ENCODE data around the gene TOM1L2.
A peak's percentile ranks its signal among the peaks of the same experiment; 100 is the strongest.
"Not testable (repeated sequence)": the region's sequence is repeated elsewhere in the genome, so short reads cannot be mapped to it uniquely, and the experiment has no call there.

The TOM1L2 gene

DNA sequence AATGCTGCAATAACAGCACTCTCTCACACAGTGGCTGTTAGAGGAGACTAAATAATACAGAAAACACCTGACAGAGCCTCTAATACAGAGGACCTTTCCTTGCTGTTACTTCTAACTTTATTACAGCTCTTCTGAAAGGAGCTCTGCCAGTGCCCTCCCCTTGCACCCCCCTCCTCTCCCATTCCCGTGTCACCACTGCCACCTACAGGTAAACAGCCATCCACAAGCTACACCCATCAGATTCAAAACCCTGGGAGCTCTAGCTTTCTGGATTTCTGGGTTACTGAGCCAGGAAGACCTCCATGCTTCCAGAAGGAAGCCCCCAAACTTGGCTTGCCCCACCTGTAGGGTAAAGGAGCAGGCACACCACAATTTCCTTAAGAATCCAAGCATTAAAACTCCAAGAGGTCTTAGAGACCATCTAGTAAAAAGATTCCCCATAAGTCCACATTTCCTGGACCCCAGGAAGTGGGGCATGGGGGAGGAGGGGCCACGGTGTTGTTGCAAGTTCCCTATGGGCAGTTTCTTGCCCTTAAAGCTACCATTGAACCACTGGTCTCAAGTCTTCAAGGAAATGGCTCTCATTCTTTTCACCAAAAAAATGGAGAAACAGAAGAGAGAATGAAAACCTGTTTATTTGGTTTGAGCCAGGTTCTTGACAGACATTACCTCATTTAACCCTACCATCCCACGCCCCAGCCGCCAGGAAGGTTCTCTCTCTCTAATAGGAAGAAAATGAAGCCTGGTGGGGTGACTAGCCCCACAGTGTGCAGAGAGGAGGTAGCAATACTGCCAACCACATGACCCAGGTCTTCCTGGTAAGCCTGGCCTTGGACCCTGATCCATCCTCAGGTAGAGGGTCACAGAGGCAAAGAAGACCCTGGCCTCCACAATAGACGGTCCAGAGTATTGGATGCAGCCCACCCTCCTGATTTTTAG is 52.8 kb downstream of the TOM1L2 start:
- peak; percentile 59 for DNase-seq

DNA sequence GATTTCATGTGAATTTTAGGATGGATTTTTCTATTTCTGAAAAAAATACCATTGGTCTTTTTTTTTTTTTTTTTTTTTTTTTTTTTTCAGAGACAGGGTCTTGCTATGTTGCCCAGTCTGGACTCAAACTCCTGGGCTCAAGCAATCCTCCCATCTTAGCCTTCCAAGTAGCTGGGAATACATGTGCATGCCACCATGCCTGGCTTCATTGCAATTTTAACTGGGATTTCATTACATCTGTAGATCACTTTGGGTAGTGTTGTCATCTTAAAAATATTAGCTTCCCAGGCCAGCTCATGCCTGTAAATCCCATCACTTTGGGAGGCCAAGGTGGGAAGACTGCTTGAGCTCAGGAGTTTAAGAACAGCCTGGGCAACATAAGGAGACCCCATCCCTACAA is 54.8 kb downstream of the TOM1L2 start:
- no peak for DNase-seq

DNA sequence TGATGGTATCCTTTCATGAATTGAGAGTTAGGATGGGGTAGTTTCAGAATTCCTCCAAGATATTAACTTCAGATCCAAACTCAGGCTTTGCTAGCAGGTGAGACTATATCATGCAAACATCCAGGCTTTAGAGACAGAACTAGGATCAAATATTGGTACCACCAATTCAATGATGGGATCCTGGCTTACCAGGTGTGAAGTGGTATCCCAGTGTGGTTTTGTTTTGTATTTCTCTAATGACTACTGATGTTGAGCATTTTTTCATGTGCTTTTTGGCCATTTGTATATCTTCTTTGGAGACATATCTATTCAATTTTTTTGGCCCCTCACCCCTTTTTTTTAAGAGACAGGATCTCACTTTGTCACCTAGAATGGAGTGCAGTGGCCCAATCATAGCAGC is 57.0 kb downstream of the TOM1L2 start:
- DNase-seq, result no peak

DNA sequence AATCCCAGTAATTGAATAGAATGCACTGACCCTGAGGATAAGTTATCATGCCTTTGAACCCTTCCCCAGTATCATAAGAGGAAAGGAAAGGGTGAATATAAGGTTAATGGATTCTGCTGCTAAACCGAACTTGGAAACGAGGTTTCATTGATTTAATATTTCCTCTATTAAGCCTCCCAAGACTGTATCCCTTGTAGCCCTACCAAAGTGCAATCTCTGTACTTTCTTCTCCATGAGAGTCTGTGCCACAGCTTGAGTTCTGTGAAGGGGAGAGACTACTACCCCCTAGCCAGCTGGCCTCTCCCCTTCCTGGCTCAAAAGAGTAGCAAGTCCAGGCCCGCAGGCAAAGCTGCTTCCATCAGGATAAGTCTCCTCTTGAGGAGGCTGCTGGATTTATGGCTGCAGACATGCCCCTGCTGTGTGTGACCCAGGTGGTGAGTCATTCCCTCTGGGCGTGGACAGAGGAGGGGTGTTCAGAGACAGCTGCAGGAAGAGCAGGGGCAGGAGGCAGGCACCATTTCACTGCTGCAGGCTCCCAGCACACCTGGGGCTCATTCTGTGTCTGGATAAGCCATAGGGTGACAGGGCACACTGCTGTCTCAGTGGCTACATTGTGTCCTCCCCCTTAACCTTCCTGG is 58.4 kb downstream of the TOM1L2 start:
- peak; percentile 75 for DNase-seq

DNA sequence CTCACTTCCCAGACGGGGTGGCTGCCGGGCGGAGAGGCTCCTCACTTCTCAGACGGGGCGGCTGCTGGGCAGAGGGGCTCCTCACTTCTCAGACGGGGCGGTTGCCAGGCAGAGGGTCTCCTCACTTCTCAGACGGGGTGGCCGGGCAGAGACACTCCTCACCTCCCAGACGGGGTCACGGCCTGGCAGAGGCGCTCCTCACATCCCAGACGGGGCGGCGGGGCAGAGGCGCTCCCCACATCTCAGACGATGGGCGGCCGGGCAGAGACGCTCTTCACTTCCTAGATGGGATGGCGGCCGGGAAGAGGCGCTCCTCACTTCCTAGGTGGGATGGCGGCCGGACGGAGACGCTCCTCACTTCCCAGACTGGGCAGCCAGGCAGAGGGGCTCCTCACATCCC is 59.9 kb downstream of the TOM1L2 start:
- not testable (repeated sequence) for DNase-seq

DNA sequence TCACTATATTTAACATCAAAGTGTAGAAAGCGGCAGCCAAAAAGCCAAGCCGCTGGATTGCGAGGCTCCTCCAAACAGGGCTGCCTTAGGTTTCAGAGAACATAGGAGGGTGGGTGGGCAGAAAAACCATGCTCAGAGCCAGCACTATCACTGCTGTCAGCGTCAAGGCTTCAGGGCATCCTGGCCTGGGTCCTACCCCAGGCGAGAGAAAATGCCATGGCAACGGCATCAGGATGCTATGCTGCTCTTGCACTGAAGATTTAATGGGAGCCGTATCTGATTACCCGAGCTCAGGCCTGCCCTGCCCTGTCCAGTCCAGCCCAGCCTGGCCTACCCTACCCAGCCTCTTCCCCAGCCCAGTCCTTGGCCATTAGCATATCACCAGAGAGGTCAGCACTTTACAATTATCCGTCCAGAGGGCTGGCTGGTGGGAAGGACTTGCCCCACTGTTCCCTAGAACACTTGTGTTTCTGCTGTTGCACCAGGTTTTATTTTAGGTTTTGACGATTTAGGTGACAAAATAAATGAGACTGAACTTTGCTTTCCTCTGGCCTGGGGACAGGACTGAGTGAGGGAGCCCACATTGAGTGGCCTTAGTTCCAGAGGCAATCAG is 61.1 kb downstream of the TOM1L2 start:
- no peak for DNase-seq

DNA sequence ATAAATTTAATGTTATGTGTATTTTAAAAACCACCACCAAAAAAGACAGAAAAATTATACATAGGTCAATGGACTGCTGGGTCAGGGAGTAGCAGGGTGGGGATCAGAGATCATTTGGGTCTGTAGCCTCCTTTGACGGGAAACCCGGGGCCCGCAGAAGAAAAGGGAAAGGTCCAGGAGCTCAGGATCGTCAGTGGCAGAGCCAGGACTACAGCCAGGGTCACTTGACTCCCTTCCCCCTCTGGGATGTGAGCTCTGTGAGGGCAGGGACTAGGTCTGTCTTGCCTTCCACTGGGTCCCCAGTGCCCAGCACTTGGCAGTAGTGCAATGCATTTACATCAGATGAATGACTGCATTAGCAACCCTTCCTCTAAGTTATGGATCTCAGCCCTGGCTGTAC is 62.1 kb downstream of the TOM1L2 start:
- DNase-seq, result no peak

DNA sequence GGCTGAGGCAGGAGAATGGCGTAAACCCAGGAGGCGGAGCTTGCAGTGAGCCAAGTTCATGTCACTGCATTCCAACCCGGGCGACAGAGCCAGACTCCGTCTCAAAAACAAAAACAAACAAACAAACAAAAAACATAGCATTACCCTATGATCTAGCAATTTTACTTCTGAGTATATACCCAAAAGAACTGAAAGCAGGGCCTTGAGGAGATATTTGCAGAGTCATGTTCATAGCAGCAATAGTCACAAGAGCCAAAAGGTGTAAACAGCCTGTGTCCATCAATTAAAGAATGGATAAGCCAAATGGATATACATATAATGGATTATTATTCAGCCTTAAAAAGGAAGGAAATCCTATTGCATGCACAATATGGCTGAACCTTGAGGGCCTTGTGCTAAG is 63.1 kb downstream of the TOM1L2 start:
- no peak for DNase-seq

DNA sequence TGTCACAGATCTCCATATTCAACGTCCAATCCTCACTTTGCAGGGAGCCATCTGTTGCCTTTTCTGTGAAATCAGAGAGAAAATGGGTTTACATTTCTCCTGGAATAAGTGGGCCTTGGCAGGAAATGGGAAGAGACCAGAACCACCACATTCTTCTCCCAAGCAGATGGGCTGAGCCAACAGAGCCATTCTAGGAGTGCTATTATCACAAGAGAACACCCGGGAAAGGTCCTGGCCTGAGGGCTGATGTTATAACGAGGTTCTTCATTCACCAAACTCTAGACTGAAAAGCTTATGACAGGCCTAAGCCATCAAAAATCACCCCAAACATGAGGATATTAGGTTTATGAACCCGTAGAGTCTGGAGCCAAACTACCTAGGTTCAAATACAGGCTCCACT is 64.7 kb downstream of the TOM1L2 start:
- no peak for DNase-seq

DNA sequence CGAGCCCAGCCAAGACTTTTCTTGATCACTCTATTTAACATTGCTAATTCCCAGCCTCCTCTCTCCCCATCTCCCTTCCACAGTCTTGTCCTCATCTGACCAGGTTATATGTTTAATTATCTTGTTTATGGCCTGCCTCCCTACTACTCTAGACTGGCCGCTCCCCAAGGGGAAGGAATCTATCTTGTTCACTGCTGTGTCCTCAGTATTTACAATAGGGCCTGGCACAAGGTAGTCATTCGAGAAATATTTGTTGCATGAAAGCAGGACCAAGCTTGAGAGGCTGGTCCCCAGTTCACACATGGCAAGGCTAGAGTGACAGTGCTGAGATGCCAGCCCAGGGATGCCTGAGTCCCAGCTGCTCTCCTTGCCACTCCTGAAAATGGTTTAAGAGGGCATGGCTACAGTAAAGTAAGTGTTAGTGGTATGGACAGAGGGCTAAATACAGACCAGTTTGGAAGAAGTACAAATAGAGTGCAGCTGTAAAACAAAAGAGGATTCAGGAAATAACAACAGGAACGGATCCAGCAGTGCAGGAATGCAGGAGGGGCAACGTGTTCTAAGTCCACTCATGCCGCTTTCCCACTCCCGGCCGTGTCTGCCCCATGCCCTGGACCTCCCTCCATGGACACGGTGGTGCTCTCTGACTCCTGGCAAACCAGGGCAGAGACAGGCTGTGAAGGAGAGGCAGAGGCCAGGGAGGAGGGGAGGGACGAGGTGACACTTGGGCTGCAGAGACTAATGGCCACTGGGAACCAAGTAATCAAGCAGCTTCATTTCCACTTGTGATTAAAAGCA is 65.6 kb downstream of the TOM1L2 start:
- no peak for DNase-seq

DNA sequence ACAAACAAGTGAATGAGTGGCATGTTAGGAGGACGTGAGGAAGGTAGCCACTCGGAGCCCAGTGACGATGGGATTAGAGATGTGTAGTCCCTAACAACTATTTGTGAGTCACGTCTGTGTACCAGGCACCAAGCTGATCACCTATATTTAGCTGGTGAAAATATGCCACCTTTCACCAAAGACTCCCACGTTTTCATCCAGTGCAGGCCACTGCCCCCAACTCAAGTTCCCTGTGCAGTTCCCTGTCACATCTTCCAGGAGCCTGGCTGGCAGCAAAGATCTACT is 67.2 kb downstream of the TOM1L2 start:
- DNase-seq, result no peak

DNA sequence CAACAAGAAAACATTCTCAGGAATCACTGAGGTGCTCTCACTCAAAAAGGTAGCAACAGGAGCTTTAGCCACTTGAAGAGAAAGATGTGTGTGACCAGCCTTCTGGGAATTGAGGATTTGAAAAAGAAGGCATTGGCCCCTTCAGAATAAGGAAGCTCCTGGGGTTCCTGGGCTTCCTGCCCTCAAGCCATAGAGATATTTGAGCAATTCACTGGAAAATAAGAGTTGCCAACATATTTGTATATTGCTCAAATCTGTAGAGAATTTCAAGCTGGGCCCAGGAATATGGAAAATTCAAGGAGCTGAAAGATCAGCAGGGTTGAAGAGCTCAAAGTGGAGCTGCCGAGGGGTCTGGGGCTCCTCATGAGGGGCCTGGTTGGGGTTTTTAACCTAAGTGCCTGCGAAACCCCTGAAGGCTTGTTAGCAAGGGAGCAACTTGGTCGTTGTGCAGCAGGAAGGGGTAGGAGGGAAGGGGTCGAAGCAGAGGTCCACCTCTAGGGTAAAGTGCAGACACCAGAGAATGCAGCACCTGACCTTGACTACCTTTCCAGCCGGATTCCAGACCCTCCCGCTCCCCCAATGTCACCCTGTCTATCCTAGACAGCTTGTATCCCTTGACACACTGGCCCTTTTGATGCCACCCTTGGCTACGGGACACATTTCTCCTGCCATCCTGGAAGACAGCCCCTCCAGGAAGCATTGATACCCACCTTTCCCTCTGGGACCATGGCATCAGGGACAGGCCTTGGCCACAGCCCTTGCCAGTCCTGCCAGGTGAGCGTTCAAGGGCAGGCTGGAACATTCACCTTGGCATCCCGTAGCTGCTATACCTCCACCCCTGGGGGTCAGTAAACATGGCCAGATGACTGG is 67.8 kb downstream of the TOM1L2 start:
- no peak for DNase-seq

DNA sequence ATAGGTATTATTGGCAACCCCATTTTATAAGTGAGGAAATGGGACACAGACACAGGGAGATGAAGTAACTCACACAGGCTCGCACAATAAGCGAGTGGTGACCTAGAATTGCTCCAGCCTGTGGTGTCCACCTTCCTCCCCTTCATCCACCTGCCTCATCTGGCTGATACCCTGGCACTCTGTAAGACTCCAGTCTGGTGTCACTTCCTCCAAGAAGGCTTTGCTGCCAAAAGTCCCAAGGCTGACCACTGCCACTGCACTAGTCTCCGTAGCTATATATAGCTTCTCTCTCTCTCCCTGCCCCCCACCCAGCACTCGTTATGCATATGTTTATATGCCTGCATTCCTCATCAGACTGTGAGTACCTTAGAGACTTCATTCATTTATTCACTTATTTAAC is 69.3 kb downstream of the TOM1L2 start:
- DNase-seq, result no peak

DNA sequence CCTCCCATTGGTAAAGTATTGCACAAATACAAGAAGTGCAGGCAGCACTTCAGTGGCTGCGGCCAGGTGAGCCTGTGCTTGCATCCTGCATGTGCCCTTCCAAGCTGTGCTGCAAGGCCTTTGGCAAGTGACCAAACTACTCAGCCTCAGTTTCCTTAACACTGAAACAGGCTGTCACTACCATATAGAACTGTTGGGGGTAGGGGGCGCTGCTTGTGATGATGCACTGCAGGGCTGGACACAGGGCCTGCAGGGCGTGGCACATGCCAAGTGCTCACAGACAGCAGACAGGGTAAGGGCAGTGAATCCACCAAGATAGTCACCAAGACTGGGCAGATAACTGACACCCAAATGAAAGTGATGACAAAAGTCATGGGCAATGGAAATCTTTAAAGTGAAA is 69.8 kb downstream of the TOM1L2 start:
- no peak for DNase-seq

DNA sequence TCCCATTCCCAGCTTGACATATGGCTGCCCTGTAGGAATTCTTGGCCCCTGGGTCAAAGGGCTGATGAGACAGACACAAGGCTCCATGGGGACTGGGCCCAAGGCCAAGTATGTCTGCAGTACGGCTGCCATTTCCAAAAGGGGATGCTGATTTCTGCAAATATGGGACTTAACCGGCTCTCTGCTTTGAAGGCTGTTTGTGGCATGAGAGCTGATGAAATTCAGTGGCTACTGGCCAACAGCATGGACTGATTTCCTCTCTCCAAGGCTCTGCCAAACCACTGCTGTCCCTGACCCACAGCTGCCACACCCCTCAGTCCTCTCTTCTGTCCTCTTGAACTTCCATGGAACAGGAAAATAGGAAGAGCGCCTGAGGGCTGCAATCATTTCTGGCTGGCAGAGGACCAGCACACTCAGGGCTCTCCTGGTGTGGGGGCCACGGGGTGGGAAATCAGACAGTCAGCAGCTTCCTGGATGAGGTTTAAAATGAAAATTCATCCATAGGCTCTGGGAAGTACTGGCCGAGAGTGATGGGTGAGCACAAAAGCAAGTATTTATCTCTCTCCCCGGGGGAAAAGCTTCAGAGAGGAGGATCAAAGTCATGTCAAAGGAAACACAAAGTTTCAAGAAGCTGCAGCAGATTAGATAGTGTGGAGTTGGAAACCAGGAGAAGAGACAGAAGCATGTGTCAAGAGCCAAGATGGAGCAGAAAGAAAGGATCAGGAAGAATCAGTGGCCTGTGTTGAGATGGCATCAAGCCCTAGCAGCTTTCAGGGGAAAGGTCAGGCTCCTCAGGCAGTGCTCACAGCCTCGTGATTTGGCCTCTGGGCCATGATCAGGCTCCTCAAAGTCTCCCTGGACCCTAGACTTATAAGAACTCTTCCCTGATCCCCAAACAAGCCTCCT is 71.3 kb downstream of the TOM1L2 start:
- DNase-seq, result no peak

DNA sequence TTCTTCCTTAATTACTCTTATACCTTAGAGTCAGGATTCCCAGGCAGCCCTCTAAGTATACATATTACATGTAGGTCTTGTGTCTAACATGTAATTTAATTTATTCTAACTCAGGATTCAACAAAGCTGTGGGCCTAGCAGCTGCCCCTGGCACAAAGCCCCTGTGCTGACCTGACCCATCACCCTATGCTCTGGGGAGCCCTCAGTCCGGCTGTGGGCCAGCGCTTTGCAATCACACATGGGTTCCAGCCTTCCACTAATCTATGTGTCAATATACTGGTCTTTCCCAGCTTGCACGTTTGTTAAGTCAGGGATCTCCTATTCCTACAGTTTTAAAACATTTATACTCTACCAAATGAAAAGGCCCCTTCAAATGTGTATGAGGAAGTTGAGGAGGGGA is 72.7 kb downstream of the TOM1L2 start:
- DNase-seq, result no peak

DNA sequence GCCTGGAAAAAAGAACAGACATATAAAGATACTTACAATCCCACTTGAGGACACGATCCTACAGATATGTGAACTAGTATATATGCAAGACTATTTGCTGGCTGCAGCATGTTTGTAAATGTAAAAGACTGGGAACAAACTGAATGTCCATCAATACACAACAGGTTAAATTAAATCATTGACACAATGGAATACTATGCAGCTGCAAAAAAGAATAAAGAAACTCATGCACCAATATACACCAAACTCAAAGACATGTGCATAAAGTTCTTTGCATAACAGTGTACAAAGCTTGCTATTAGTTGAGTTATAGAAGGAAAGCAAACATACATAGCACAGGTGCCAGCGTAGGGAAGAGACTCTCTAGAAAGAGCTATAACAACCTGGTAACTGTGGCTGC is 73.5 kb downstream of the TOM1L2 start:
- no peak for DNase-seq

DNA sequence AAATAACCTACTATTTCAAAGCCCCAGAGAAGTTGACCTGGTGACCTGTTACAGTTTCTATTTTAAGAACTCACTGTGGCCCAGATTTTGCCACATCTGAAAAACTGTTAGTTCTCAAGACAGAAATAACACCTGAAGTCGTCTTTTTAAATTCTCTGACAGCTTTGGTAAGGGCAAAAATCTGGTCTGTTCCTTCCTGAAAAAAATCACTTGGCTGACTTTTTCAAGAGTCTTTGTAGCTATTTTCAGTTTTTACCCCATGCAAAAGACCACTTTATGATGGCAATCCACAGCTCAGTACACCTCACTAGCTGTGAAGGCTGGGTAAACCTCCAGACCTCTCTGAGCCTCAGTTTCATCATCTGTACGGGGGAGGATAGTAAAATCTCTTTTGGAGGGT is 74.8 kb downstream of the TOM1L2 start:
- no peak for DNase-seq

DNA sequence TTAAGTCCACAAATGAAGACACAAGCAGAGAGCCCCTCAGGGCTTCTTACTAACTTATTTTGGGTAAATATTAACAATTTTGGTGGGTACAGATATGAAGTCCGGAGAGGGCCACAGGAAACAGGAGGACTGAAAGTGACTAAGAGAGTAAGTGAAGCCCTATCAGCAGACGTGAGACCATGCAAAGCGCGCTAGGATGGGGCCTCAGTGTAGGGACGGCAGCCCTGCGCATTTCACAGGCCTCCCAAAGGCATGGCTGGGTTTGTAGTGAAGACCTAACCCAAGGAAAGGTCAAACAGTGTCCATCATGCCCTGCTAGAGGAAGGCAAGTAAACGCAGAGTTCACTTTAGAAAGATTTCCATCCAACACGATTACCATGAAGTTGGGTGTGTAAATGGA is 75.5 kb downstream of the TOM1L2 start:
- DNase-seq, result no peak

DNA sequence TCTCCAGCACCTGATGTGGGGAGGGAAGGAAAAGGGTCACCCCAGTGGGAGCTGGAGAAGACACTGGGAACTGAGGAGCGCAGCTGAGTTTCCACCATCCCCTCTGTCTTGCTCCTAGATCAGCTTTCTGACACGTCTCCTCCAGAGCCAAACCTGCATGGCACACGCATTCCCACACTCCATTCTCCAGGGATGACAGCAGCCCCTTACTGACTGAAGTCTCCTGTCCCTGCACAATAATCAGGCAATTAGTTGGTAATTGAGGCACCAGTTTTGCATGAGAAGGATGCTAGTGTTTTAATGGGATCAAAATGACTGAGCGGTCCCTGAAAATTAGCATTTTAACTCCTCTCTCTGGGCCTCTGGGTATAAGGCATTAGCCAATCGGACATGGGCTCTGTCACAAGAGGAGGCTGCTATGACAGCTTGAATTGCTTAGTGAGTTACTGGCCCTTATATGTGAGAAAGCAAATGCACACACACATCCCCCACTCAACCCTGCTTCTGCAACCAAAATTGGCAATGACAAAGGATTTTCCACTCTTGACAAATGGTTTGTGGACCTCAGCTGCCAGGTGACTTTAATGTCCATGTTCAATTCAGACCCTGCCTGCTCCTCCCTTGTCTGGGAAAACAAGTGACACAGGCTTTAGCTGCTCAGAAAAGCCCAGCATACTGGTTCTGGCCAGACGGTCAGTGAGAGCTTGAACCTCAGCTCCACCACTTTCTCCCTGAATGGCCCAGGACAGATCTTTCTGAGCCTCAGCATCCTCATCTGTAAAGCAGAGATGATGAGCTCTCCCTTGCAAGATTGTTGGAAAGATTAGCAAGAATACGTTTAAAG is 78.2 kb downstream of the TOM1L2 start:
- DNase-seq, result no peak
